GM12892 (cell line): ENCODE data around the gene KDM6A.

Experiments used
- DNase-seq: peaks from one replicate; pipeline ENCODE4 v3.0.0; 2011; ENCODE audit not compliant: insufficient read length
- FAIRE-seq: peaks from 2 replicates; lab custom pipeline; 2011; peaks lifted over from hg19 to GRCh38; lab: Jason Lieb, UNC
- POLR2A ChIP-seq: IDR thresholded peaks from 2 replicates; pipeline ENCODE4 v1.6.1; 2011; ENCODE audit warnings: low read depth, low read length, control low read depth
- POLR2AphosphoS5 ChIP-seq: IDR thresholded peaks from 2 replicates; pipeline ENCODE4 v1.6.1; 2011; ENCODE audit warnings: low read depth, low read length, control low read depth
- TAF1 ChIP-seq: IDR thresholded peaks from 2 replicates; pipeline ENCODE4 v1.6.1; 2011; ENCODE audit warnings: low read depth, mild to moderate bottlenecking, control low read depth, low read length, borderline replicate concordance

KDM6A gene

DNA sequence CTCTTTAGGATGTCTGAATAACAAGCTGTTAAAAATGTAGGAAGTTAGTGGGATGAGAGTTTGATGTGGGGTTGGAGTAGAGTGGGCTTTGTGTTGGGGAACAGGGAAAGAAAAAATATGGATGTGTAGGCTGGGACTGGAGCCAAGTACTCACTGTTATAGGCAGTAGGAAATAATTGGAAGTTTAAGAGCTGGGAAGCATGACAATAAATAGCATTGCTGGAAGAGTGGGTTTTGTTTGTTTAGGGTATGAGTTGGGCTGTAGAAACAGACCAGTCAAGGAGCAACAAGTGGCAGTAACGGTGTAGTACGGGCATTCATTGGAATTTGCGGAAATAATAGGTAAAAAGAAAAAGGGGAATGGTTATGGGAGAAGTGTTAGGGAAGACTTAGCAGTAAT, 81.6 kb downstream of the KDM6A start:
- FAIRE-seq: no peak
- DNase-seq: no peak
- no peak for TF ChIP-seq TAF1
- TF ChIP-seq POLR2AphosphoS5: no peak
- TF ChIP-seq POLR2A: no peak

DNA sequence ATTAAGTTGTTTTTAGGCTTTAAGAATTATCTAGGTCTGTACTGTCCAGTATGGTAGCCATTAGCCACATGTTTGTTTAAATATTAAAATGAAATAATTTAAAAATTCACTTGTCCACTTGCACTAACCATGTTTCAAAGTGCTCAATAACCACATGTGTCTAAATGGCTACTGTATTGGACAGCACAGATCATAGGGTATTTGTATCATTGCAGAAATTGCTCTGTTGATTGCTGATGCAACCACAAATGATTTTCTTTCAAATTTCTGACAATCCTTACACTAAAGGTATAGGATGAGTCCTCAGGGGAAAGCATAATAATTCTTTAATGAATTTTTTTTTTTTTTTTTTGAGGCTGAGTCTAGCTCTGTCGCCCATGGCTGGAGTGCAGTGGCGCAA, 84.9 kb downstream of the KDM6A start:
- DNase-seq (no peak), FAIRE-seq (no peak)
- no peak for TF ChIP-seq POLR2AphosphoS5

- DNase-seq (no peak), FAIRE-seq (no peak)
- no peak for TF ChIP-seq TAF1
- TF ChIP-seq POLR2AphosphoS5: no peak
- TF ChIP-seq POLR2A: no peak
Observed at GRCh38 chrX:44958480-44958879, 85.5 kb downstream of the KDM6A start.

GRCh38 chrX:44961817-44962607, 89.0 kb downstream of the KDM6A start:
- no peak for DNase-seq
- TF ChIP-seq TAF1 (no peak), POLR2A (no peak)
- FAIRE-seq: peak; percentile 36

DNA sequence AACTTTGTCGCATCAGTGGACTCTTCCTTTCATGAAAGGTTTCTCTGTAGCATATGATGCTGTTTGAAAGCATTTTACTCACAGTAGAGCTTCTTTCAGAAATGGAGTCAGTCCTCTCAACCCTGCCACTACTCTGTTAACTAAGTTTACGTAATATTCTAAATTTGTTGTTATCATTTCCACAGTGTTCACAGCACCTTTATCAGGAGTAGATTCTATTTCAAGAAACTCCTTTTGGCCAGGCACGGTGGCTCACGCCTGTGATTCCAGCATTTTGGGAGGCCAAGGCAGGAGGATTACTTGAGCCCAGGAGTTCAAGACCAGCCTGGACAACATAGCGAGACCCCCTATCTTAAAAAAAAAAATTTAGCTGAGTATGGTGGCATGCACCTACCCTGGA, 90.0 kb downstream of the KDM6A start:
- peak; percentile 14 for FAIRE-seq

GRCh38 chrX:44967221-44967620, 94.2 kb downstream of the KDM6A start:
- TF ChIP-seq POLR2A (no peak), TAF1 (no peak), POLR2AphosphoS5 (no peak)
- FAIRE-seq: no peak
- DNase-seq: no peak

More for the DNA sequence above, 90.0 kb downstream of the KDM6A start:
- TF ChIP-seq TAF1 (no peak), POLR2AphosphoS5 (no peak), POLR2A (no peak)
- DNase-seq: no peak

GRCh38 chrX:44970709-44971108, 97.7 kb downstream of the KDM6A start:
- peak; percentile 68 for FAIRE-seq
- TF ChIP-seq POLR2AphosphoS5 (no peak), TAF1 (no peak), POLR2A (no peak)
- DNase-seq: no peak

DNA sequence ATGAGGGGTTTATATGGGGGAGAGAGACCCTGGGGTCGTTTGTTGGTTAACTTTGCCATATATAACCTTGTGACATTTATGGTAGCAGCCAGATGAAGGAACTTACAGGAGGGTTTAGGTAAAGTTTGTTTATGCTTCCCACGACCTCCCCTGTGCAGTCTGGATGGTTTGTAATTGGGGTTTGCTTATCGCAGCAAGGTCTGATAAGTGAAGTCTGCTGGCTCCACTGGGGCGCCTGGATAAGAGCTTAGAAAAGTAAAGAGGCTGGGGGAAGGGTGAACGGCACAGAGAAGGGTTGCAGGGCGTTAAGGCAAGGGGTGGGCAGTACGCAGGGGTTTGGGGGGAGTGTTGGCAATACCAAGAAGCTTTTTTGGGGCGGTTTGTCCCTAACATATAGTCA, 98.7 kb downstream of the KDM6A start:
- no peak for DNase-seq
- no peak for FAIRE-seq
- no peak for TF ChIP-seq POLR2A
- no peak for TF ChIP-seq TAF1
- no peak for TF ChIP-seq POLR2AphosphoS5

DNA sequence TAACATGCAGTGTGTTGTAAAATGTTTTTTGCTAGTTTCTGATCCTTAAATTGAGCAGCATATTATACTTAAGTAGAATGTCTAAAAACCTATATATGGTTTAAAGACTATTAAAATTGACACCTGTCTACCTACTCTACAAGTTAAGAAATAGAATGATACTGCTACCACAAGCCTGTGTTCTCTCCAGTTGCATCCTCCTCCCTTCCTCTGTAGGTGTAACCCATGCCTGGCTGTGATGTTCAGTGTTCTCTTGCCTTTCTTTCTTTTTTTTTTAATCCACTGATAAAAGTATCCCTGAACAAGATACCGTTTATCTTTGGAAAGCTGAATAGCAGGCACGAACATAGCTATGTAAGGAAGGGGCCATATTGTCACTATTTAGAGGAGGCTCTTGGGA, 99.1 kb downstream of the KDM6A start:
- TF ChIP-seq POLR2AphosphoS5 (no peak), TAF1 (no peak), POLR2A (no peak)
- no peak for DNase-seq
- FAIRE-seq: peak; percentile 5

DNA sequence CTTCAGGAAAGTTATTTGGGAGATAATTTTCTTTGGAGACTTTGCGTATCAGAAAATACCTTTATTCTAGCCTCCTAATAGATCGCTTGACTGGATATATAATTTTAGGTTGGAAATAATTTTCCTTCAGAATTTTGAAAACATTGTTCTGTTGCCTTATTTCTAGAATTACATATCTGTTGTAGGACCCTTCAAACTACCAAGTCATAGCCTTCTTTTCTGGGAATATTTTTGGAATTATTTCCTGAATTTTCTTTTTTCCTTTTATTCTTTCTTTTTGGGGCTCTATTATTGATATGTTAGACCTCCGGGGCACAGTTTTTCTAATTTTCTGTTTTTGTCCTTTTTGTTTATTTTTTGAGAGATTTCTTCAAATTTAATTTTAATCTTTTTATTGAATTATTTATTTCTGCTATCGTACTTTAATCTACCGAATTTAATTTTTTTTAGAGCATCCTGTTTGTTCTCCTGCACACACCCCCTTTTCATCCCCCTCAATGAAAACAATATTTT, 100.5 kb downstream of the KDM6A start:
- DNase-seq: no peak
- no peak for FAIRE-seq
- TF ChIP-seq TAF1 (no peak), POLR2AphosphoS5 (no peak), POLR2A (no peak)

- TF ChIP-seq POLR2AphosphoS5 (no peak), POLR2A (no peak), TAF1 (no peak)
- DNase-seq (no peak), FAIRE-seq (peak; percentile 27)
Observed at GRCh38 chrX:44974451-44974850, 101.5 kb downstream of the KDM6A start.

DNA sequence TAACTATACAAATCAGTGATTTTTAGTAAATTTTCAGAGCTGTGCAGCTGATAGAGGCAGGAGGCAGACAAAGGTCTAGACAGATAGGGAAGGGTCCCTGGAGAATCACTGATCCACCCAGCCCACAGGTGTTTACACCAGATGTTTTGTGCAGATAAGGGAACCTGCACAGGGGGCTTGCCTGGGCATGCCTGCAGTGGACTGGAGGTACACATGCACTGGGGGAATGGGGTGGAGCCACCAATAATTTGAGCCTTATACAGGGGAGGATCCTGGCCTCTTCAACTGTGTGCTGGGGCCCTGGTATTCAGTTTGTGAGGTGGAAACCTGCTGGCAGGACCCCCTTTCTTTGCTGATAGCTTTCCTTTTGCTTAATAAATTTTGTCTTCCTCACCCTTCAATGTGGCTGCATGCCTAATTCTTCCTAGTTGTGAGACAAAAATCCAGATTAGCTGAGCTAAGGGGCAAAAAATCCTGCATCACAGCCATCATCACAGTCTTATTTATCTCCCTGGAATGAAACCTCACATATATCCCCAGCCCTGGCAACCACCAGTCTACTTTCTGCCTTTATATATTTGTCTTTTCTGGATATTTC, 102.8 kb downstream of the KDM6A start:
- FAIRE-seq: peak; percentile 77
- no peak for TF ChIP-seq POLR2AphosphoS5
- DNase-seq: no peak
